Neural cell (in vitro differentiated cells): ENCODE results near the gene TMED6. TPM values are rescaled to one million over a fixed set of nuclear protein-coding genes. Genes with fewer than 3 reads are reported as not detected.

ENCODE experiments used
- H2AFZ ChIP-seq: fragments of 200-600, 300-800 bp; sonication (generic), shearing (Covaris generic); 2 replicates; pipeline ENCODE4 v1.6.0; 2014; ENCODE audit warnings: low read depth, mild to moderate bottlenecking, antibody characterized with exemption, low read length, moderate library complexity
- H3F3A ChIP-seq: fragments of 200-600 bp; shearing (Covaris generic); 2 replicates; pipeline ENCODE4 v1.6.1; 2016; ENCODE audit warnings: mild to moderate bottlenecking, moderate library complexity, mixed read lengths, antibody characterized with exemption, low read length; ENCODE audit not compliant: insufficient read depth, poor library complexity, severe bottlenecking
- H3K27ac ChIP-seq: fragments of 200-600, 300-800 bp; sonication (generic), shearing (Covaris generic); 2 replicates; pipeline ENCODE4 v1.5.1; 2014; ENCODE audit warnings: mild to moderate bottlenecking, low read length, moderate library complexity
- H3K27me3 ChIP-seq: fragments of 300-800, 200-600 bp; sonication (generic), shearing (Covaris generic); 2 replicates; pipeline ENCODE4 v1.6.0; 2014; ENCODE audit warnings: mild to moderate bottlenecking, low read depth, low read length, moderate library complexity; ENCODE audit not compliant: insufficient read depth
- H3K36me3 ChIP-seq: fragments of 300-800, 200-600 bp; sonication (generic), shearing (Covaris generic); 2 replicates; pipeline ENCODE4 v1.5.1; 2014; ENCODE audit warnings: mild to moderate bottlenecking, antibody characterized with exemption, low read length, moderate library complexity; ENCODE audit not compliant: insufficient read depth
- H3K4me2 ChIP-seq: fragments of 300-800, 200-600 bp; sonication (generic), shearing (Covaris generic); 2 replicates; pipeline ENCODE4 v1.6.0; 2014; ENCODE audit warnings: mild to moderate bottlenecking, low read length
- H3K4me3 ChIP-seq: fragments of 300-800, 200-600 bp; sonication (generic), shearing (Covaris generic); 2 replicates; pipeline ENCODE4 v1.5.1; 2014; ENCODE audit warnings: mild to moderate bottlenecking, low read length, moderate library complexity
- H3K79me2 ChIP-seq: fragments of 200-600 bp; shearing (Covaris generic); replicated peaks from 2 replicates; pipeline ENCODE4 v1.6.0; 2014; ENCODE audit warnings: mild to moderate bottlenecking, low read length, moderate library complexity; ENCODE audit not compliant: insufficient read depth
- H3K9ac ChIP-seq: fragments of 300-800, 200-600 bp; sonication (generic), shearing (Covaris generic); 2 replicates; pipeline ENCODE4 v1.6.1; 2016; ENCODE audit warnings: mild to moderate bottlenecking, low read length, mixed read lengths
- H3K9me2 ChIP-seq: fragments of 200-600 bp; shearing (Covaris generic); 2 replicates; pipeline ENCODE4 v1.6.1; 2016; ENCODE audit warnings: mild to moderate bottlenecking, low read length, mixed read lengths; ENCODE audit not compliant: insufficient read depth
- H3K9me3 ChIP-seq: fragments of 200-600, 300-800 bp; sonication (generic), shearing (Covaris generic); 2 replicates; pipeline ENCODE4 v1.6.1; 2016; ENCODE audit warnings: mild to moderate bottlenecking, mixed run types, low read length, moderate library complexity, mixed read lengths
- H4K20me1 ChIP-seq: fragments of 200-600 bp; shearing (Covaris generic); 2 replicates; pipeline ENCODE4 v1.6.1; 2016; ENCODE audit warnings: mild to moderate bottlenecking, mixed run types; ENCODE audit not compliant: insufficient read depth
- EP300 ChIP-seq: fragments of 450-650 bp; conservative IDR thresholded peaks from 2 replicates; pipeline ENCODE4 v1.6.1; 2014; ENCODE audit warnings: antibody characterized with exemption, mild to moderate bottlenecking, moderate library complexity; ENCODE audit not compliant: poor library complexity, severe bottlenecking
- EZH2 ChIP-seq: fragments of 200-600, 300-800 bp; shearing (Covaris generic), sonication (generic); IDR thresholded peaks from 2 replicates; pipeline ENCODE4 v1.6.1; 2014; ENCODE audit warnings: antibody characterized with exemption, low read length, borderline replicate concordance, mild to moderate bottlenecking; ENCODE audit not compliant: insufficient read depth, poor library complexity, severe bottlenecking
- MXI1 ChIP-seq: fragments of 450-650 bp; conservative IDR thresholded peaks from 2 replicates; pipeline ENCODE4 v1.6.1; 2014; ENCODE audit warnings: antibody characterized with exemption, mild to moderate bottlenecking; ENCODE audit not compliant: poor library complexity, severe bottlenecking
- POLR2AphosphoS5 ChIP-seq: IDR thresholded peaks from 2 replicates; pipeline ENCODE4 v1.6.1; 2012
- RAD21 ChIP-seq: fragments of 450-650 bp; conservative IDR thresholded peaks from 2 replicates; pipeline ENCODE4 v1.6.1; 2014; ENCODE audit warnings: antibody characterized with exemption, mild to moderate bottlenecking, moderate library complexity
- SMC3 ChIP-seq: fragments of 450-650 bp; conservative IDR thresholded peaks from 2 replicates; pipeline ENCODE4 v1.6.1; 2014; ENCODE audit warnings: antibody characterized with exemption, mild to moderate bottlenecking, moderate library complexity; ENCODE audit not compliant: poor library complexity
- TAF1 ChIP-seq: IDR thresholded peaks from 2 replicates; pipeline ENCODE4 v1.6.1; 2012; ENCODE audit warnings: low read depth
- polyA plus RNA-seq: library from polyadenylated mRNA; depleted of rRNA; stranded (reverse); fragments of >200 nt; gene quantifications from 2 replicates; pipeline ENCODE4 v1.2.3, GENCODE V29; 2014
- TF ChIP-seq, protein P1 (sequence below): fragments of 450-650 bp; IDR thresholded peaks from 2 replicates; pipeline ENCODE4 v1.5.1; 2014; ENCODE audit warnings: antibody characterized with exemption, mild to moderate bottlenecking, moderate library complexity; ENCODE audit not compliant: poor library complexity, severe bottlenecking
- TF ChIP-seq, protein P2 (sequence below): IDR thresholded peaks from 2 replicates; pipeline ENCODE4 v1.6.1; 2012; ENCODE audit warnings: borderline replicate concordance

TMED6 gene
- polyA plus RNA-seq, 1 donor from 2014 or later: not detected

DNA sequence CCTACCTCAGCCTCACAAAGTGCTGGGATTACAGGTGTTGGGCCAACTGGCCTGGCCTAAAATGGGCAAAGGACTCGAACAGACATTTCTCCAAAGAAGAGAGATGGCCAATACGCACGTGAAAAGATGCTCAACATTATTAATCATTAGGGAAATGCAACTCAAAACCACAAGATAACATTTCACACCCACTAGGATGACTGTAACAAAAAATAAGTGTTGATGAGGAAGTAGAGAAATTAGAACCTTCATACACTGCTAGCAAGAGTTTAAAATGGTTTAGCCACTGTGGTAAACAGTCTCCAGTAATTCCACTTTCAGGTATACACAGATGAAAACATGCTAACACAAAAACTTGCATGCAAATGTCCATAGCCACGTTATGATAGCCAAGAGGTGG lies 5.7 kb downstream of the TMED6 start:
- Histone ChIP-seq H4K20me1 (no peaks in the 10 kb centered on the region), H3K27ac (no peak overlapping the region), H3K9me3 (no peaks in the 10 kb centered on the region), H3K4me2 (no peak overlapping the region), H2AFZ (no peak overlapping the region), H3K36me3 (peaks cover 6% of the 10 kb centered on the region), H3K9me2 (no peaks in the 10 kb centered on the region), H3K27me3 (no peaks in the 10 kb centered on the region), H3K9ac (no peak overlapping the region), H3F3A (no peaks in the 10 kb centered on the region), H3K4me3 (no peak overlapping the region), H3K79me2 (peaks cover 4% of the 10 kb centered on the region)
- TF ChIP-seq RAD21: no peak
- TF ChIP-seq, protein P1, sequence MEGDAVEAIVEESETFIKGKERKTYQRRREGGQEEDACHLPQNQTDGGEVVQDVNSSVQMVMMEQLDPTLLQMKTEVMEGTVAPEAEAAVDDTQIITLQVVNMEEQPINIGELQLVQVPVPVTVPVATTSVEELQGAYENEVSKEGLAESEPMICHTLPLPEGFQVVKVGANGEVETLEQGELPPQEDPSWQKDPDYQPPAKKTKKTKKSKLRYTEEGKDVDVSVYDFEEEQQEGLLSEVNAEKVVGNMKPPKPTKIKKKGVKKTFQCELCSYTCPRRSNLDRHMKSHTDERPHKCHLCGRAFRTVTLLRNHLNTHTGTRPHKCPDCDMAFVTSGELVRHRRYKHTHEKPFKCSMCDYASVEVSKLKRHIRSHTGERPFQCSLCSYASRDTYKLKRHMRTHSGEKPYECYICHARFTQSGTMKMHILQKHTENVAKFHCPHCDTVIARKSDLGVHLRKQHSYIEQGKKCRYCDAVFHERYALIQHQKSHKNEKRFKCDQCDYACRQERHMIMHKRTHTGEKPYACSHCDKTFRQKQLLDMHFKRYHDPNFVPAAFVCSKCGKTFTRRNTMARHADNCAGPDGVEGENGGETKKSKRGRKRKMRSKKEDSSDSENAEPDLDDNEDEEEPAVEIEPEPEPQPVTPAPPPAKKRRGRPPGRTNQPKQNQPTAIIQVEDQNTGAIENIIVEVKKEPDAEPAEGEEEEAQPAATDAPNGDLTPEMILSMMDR: no peak
- no peak for TF ChIP-seq EP300
- TF ChIP-seq SMC3: no peak

DNA sequence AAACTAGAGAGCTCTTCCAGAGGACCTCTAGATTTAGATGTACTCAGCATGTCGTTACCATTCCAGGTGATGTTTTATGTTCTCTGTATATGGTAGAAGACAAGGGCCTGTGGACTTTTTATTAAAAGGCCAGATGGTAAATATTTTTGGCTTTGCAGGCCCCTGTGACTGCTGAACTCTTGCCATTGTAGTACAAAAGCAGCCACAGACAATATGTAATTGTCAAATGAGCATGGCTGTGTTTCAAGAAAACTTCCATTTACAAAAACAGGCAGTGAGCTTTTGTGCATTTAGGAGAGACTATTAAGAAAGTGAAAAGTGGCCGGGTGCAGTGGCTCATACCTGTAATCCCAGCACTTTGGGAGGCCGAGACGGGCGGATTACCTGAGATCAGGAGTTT lies 7.4 kb downstream of the TMED6 start:
- Histone ChIP-seq H3K9ac (no peak overlapping the region), H3K27me3 (no peaks in the 10 kb centered on the region), H3K36me3 (peaks cover 6% of the 10 kb centered on the region), H2AFZ (no peak overlapping the region), H3K27ac (no peak overlapping the region), H3K9me3 (no peaks in the 10 kb centered on the region), H4K20me1 (no peaks in the 10 kb centered on the region), H3K4me3 (no peak overlapping the region), H3F3A (no peaks in the 10 kb centered on the region), H3K4me2 (no peak overlapping the region), H3K79me2 (peaks cover 14% of the 10 kb centered on the region), H3K9me2 (no peaks in the 10 kb centered on the region)
- TF ChIP-seq MXI1 (no peak), POLR2AphosphoS5 (no peak), SMC3 (no peak), TAF1 (no peak), EZH2 (no peak), EP300 (no peak), RAD21 (no peak)
- TF ChIP-seq, protein P2, sequence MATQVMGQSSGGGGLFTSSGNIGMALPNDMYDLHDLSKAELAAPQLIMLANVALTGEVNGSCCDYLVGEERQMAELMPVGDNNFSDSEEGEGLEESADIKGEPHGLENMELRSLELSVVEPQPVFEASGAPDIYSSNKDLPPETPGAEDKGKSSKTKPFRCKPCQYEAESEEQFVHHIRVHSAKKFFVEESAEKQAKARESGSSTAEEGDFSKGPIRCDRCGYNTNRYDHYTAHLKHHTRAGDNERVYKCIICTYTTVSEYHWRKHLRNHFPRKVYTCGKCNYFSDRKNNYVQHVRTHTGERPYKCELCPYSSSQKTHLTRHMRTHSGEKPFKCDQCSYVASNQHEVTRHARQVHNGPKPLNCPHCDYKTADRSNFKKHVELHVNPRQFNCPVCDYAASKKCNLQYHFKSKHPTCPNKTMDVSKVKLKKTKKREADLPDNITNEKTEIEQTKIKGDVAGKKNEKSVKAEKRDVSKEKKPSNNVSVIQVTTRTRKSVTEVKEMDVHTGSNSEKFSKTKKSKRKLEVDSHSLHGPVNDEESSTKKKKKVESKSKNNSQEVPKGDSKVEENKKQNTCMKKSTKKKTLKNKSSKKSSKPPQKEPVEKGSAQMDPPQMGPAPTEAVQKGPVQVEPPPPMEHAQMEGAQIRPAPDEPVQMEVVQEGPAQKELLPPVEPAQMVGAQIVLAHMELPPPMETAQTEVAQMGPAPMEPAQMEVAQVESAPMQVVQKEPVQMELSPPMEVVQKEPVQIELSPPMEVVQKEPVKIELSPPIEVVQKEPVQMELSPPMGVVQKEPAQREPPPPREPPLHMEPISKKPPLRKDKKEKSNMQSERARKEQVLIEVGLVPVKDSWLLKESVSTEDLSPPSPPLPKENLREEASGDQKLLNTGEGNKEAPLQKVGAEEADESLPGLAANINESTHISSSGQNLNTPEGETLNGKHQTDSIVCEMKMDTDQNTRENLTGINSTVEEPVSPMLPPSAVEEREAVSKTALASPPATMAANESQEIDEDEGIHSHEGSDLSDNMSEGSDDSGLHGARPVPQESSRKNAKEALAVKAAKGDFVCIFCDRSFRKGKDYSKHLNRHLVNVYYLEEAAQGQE: no peak
- TF ChIP-seq, protein P1: no peak
